A673 (cell line): ENCODE measurements around the gene FBXO31. TPM values are rescaled to one million over a fixed set of nuclear protein-coding genes. Genes with fewer than 3 reads are reported as not detected.

Experiments
- BruUV-seq: library from RNA; stranded (reverse); fragments of 400-500 nt; replicated peaks from 2 replicates; lab custom pipeline; 2021; lab: Mats Ljungman, UMichigan
- CTCF ChIA-PET: fragments of 300-600 bp; sonication (Branson Sonifier 250); formaldehyde crosslinking; loops from one replicate; lab custom pipeline; 2022; ENCODE audit warnings: antibody characterized with exemption; lab: Charles Lee
- POLR2A ChIA-PET: fragments of 300-600 bp; sonication (Branson Sonifier 250); formaldehyde crosslinking; loops from one replicate; lab custom pipeline; 2022; ENCODE audit warnings: antibody characterized with exemption; ENCODE audit not compliant: low non-redundant PET; lab: Charles Lee
- DNase-seq: peaks from one replicate; pipeline ENCODE4 v3.0.0-alpha.2; 2015; ENCODE audit warnings: low spot score
- H3K27ac ChIP-seq: fragments of 200-600 bp; sonication (generic); 2 replicates; pipeline ENCODE4 v1.5.1; 2016; ENCODE audit warnings: mixed run types, low read depth, mild to moderate bottlenecking, mixed read lengths, antibody characterized with exemption, low read length; ENCODE audit not compliant: poor library complexity, severe bottlenecking
- H3K27me3 ChIP-seq: fragments of 200-600 bp; sonication (generic); replicated peaks from 2 replicates; pipeline ENCODE4 v1.6.1; 2017; ENCODE audit warnings: mixed run types, low read depth, mild to moderate bottlenecking, mixed read lengths, antibody characterized with exemption, low read length; ENCODE audit not compliant: insufficient read depth, poor library complexity
- H3K36me3 ChIP-seq: fragments of 200-600 bp; sonication (generic); 2 replicates; pipeline ENCODE4 v1.6.1; 2016; ENCODE audit warnings: mixed run types, mild to moderate bottlenecking, mixed read lengths, antibody characterized with exemption, low read length; ENCODE audit not compliant: insufficient read depth, poor library complexity, severe bottlenecking
- H3K4me1 ChIP-seq: fragments of 200-600 bp; sonication (generic); 2 replicates; pipeline ENCODE4 v1.6.1; 2017; ENCODE audit warnings: mixed run types, mild to moderate bottlenecking, mixed read lengths, antibody characterized with exemption, low read length; ENCODE audit not compliant: insufficient read depth, poor library complexity, severe bottlenecking
- H3K4me3 ChIP-seq: fragments of 200-600 bp; sonication (generic); 2 replicates; pipeline ENCODE4 v1.5.1; 2016; ENCODE audit warnings: low read depth, mixed run types, mild to moderate bottlenecking, mixed read lengths, low read length; ENCODE audit not compliant: poor library complexity, severe bottlenecking
- H3K9me3 ChIP-seq: fragments of 200-600 bp; sonication (generic); 2 replicates; pipeline ENCODE4 v1.6.1; 2016; ENCODE audit warnings: mixed run types, low read depth, mild to moderate bottlenecking, mixed read lengths, antibody characterized with exemption, low read length; ENCODE audit not compliant: poor library complexity, severe bottlenecking
- CTCF ChIP-seq: fragments of 300-800, 200-600 bp; sonication (generic); conservative IDR thresholded peaks from 2 replicates; pipeline ENCODE4 v1.5.1; 2017; ENCODE audit warnings: low read depth, mild to moderate bottlenecking, antibody characterized with exemption, low read length, moderate library complexity, mixed read lengths
- EZH2 ChIP-seq: fragments of 200-600 bp; sonication (generic); IDR thresholded peaks from 2 replicates; pipeline ENCODE4 v1.6.1; 2017; ENCODE audit warnings: borderline replicate concordance, low read depth, mild to moderate bottlenecking, mixed read lengths, antibody characterized with exemption, low read length; ENCODE audit not compliant: poor library complexity, severe bottlenecking
- intact Hi-C: fragments of 100-400 bp; cut with micrococcal nuclease; formaldehyde crosslinking; loops from one replicate; pipeline ENCODE4 v1.10.0; 2022; ENCODE audit not compliant: unreplicated experiment
- total RNA-seq: library from RNA; stranded (reverse); gene quantifications from 2 replicates; pipeline ENCODE4 v1.2.3, GENCODE V29; 2021

Gene FBXO31
- total RNA-seq, 1 experiment from 2014 or later: 32.2 TPM

DNA sequence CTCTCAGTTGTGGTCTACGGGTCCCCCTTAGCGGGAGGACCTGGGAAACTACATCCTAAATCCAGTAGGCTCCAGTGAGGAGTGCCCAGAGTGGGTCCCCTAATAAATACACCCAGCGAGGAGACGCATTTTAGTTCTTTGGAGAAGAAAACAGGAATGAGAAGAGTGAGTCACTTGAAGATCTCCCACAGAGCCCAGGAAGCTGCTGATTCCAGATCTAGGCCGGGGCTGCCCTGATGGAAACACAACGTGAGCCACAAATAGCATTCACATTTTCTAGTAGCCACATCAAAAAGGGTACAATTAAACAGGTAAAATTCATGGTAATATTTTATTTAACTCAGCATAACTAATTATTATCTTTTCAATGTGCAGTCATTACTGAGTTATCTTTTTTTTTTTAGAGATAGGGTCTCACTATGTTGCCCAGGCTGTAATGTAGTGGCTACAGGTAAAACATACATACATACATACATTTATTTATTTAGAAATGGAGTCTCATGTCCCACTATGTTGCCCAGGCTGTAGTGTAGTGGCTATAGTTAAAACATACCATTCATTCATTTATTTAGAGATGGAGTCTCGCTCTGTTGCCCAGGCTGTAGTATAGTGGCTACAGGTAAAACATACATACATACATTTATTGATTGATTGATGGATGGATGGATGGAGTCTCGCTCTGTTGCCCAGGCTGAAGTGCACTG lies 21.5 kb downstream of the FBXO31 start:
- Histone ChIP-seq H3K36me3 (peaks cover 4% of the 10 kb centered on the region), H3K27ac (no peak overlapping the region), H3K4me1 (no peaks in the 10 kb centered on the region), H3K9me3 (no peaks in the 10 kb centered on the region), H3K27me3 (no peaks in the 10 kb centered on the region), H3K4me3 (no peak overlapping the region)
- no peak for TF ChIP-seq EZH2
- intact Hi-C loops: no loop called here
- no TSS peak for BruUV-seq
- POLR2A ChIA-PET: no interaction called here
- CTCF ChIA-PET: interaction anchor here (0.6 kb wide), 1 partner anchor 65 kb away, joined by 3 read pairs; no protein-coding TSS in a partner anchor
- no peak for DNase-seq

DNA sequence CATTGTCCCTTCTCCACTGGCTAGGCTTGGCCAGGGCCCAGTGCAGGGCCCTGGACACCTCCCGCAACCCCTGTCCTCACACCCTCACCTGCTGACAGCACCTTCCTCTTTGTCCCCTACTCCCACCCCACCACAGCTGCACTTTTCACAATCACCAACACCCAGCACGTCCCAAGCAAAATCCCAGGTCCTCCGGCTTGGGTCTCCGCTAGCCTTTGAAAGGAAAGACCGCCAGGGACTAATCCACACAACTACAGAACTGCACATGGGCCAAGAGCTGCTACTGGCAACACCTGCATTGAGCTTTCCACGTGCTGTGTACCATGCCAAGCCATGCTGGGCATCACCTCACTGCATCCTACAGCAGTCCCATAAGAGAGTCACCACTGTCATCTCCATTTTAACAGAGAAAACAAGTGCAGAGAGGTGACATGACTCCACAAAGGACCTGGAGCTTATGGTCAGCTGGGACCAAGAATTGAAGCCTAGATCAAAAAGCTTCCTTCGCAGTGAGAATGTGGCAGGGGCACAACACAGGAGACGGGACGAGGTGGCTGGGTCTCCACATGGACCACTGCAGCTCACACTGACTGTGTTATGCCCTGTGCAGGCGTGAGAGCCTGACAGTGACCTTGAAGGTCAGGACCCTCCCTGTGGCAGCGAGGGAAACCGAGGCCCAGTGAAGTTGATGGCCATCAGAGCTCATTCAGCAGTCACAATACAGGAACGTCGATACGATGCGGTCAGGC lies 22.5 kb downstream of the FBXO31 start:
- no TSS peak for BruUV-seq

GRCh38 chr16:87359121-87359520 lies 24.5 kb downstream of the FBXO31 start:
- POLR2A ChIA-PET: no interaction called here

More for the DNA sequence above, 22.5 kb downstream of the FBXO31 start:
- no peak for DNase-seq
- Histone ChIP-seq H3K36me3 (peaks cover 4% of the 10 kb centered on the region), H3K27me3 (no peaks in the 10 kb centered on the region), H3K4me1 (no peaks in the 10 kb centered on the region), H3K4me3 (no peak overlapping the region), H3K27ac (no peak overlapping the region), H3K9me3 (no peaks in the 10 kb centered on the region)
- no peak for TF ChIP-seq EZH2
- no peak for TF ChIP-seq CTCF
- ChIA-PET CTCF (no interaction called here), POLR2A (no interaction called here)
- intact Hi-C loops: no loop called here

More at GRCh38 chr16:87359121-87359520, 24.5 kb downstream of the FBXO31 start:
- no TSS peak for BruUV-seq
- no peaks in the 10 kb centered on the region for H3K9me3 ChIP-seq
- no peak overlapping the region for H3K4me3 ChIP-seq
- no peaks in the 10 kb centered on the region for H3K27me3 ChIP-seq
- H3K4me1 ChIP-seq: no peaks in the 10 kb centered on the region
- CTCF ChIA-PET: no interaction called here
- no peak overlapping the region for H3K27ac ChIP-seq
- DNase-seq: no peak
- intact Hi-C loops: no loop called here
- TF ChIP-seq EZH2 (no peak), CTCF (no peak)
- peaks cover 4% of the 10 kb centered on the region for H3K36me3 ChIP-seq
